Measurements from ENCODE around the gene GLP2R.

Gene GLP2R

DNA sequence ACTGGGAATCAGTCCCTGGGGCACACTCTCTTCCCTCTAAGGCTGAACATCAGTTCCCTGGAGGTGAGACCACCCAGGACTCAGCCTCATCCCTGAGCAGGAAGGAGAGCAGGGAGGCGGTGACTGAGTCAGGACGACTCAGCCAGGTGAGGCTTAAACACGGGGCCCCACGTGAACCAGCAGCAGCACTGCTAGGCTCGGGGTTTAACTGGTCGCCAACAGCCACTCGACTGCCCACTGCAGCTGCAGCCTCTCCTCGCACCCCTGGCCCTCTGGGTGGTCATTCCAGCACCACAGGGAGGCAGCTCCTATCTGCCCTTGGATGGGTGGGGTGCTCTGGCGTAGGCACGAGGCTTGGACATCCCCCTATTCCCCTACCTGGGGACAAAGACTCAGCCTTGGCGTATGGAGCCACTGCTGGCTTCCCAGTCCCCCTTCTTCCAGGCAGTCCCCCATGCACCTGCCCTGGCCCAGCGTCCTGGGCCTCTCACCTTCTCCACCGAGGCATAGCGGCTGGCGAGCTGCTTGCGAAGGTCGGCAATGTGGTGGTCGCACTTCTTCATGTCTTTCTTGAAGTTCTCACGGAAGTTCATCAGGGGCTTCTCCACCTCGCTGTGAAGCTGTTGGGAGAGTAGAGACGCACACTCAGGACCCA lies 100.6 kb downstream of the GLP2R start:
- no peak for DNase-seq

DNA sequence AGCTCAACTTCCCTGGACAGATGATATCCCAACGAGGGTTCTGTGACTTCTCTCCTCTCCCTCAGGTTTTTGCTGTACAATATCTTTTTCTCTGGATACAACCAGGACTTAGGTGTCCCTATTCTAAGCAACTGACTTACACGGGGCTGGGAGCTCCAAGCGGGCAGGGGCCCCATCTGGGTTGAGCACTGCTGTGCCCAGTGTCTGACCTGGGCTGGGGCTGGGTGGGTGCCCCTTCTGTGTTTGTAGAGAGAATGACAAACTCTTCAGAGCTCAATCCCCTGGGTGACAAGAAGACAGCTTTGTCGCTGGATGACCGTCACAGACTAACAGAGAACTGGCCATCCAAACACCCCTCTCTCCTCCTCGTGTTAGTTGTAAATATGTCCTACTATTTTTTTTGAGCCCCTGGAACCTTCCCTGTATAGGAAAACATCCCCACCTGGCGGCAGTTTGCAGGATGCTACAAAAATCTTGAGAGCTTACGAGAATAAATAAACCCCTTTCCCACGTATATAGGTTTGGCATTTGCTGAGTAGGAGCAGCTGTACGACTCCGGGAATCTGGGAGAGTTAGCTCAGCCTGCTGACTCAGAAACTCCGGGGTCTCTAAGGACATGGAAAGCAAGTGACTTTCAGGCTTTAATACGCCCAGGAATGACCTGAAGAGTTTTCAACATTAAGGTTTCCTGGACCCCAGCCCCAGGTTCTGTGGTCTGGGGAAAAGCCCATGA lies 103.0 kb downstream of the GLP2R start:
- no peak for DNase-seq

DNA sequence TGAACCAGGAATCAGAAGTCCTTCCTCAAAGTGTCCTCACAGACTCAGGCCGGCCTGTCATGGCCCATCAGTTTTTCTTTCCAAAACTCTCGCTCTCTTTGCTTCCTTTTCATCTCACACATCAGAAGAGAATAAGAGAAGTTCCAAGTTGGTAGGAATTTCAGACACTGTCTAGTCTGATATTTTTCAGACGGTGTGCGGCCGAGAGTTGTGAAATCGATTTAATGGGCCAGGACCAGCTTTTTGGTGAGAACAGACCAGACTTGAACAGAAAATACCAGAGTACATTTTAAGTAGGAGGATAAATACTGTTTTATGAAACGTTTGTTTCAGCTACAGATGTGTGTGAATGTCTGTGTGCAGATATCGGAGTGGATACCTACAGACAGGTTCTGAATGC lies 104.1 kb downstream of the GLP2R start:
- DNase-seq = no peak

DNA sequence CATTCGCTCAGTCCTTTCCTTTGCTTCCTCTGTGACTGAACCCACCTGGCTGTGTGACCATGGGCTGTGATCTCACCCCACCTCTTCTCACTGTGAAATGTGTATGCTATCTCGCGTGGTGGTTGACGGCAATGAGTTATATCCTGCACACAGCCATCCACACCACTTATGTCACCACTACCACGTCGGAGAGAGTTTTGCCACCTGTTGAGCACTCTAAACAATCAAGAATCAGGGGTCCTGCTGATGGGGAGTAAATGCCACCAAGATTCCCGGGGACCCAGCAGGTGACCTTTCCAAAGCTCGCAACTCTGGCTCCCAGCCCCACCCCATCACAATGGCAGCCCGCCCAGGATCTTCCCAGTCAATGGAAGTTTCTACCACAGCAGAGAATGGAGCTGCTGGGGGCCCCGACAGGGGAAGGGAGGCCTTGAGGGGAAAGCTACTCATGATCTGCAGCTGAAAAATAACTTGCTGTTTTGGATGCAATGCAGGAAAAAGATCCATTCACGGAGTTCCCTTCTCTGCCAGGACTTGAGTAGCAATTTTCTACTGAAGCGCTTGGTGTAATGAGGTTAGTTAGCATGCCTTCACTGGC lies 105.5 kb downstream of the GLP2R start:
- DNase-seq = no peak

DNA sequence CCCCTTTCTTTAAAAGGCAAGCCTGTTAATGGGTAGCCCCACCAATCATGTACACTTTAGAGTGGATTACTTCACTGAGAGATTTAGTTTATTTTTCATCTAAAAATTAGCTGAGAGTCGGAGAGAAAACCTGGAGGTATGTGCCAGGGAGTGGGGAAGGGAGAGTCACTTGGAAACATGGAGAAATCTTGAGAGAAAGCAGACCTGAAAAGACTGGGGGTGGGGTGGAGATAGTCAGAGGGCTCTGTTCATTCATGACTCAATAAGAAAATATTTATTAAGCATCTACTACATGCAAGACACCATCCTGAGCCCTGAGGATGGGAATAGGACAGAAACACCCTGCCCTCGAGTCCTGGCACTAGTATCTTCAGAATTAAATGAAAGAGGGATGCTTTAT lies 106.8 kb downstream of the GLP2R start:
- DNase-seq = no peak

DNA sequence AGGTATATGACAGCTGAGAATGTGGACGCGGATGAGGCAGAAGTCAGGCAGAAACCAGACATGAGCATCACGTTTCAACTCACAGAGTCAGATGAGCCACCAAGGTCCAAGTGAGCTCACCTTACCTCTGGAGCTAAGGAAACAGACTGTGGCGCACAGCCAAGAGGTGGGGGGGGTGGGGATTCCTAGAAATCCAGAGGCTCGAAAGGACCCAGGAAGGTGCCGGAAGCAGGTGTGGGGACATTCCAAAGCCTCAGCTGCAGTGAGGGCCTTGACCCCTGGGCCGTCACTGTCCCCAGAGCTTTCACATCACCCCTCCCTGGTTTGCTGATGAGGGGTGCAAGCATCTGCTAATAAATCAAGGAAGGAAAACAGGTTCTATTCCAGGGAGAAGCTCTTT lies 108.6 kb downstream of the GLP2R start:
- no peak for DNase-seq

DNA sequence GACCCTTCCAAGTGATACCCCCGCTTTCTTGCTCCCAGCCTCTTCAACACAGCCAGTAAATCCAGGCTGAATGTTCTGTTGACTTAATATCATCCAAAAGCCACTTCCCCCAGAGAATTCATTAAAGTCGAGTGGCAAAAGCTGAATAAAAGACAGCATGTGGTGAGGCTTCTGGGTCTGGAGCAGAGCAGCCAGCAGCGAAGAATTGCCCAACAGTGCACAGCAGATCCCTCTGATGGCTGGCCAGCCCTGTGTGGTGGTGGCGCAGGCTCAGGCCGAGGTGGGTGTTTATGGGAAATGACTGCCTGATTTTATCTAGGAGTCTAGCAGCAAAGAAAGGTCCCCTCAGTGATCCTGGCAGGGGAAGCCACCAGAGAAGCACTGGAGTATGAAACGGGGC lies 109.7 kb downstream of the GLP2R start:
- DNase-seq = no peak

DNA sequence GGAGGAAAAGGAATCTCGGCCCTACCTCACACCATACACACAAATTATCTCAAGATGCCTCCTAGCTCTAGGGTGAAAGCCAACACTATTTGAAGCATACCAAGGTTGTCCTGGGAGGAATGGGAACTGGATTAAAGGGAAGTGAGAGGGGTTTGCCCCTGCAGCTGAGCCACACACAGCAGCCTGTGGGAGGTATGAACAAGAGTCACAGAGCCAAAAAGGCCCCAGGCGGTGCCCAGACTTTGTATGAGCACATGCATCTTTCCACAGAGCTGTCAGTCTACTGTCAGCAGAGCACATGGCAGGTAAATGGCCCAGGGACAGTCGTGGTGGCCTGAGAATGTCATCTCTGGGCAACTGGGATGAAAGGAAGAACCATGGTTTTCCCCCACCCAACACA lies 110.4 kb downstream of the GLP2R start:
- DNase-seq = no peak

DNA sequence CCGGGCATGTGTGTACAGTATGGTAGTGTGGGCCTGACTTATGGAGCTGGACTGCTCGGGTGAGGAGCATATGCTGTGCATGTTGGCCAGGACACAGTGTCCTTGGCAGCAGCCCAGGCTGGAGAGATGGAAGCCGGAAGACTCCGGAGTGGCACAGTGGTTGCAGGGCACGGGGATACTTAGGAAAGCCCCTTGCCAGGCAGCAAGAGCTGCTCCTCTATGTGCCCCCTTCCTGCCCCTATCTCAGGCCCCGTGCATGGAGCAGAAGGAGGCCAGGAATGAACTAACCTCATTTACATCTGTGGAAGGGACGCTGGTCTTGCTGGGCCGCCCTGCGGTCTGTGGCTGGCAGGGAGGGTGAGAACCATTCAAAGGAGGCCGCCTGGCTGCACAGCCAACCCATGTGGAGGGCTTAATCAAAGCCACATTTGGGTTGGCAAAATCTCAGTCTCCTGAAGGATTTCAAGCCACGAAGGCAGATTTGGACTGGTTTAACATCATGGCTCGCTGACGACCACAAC lies 111.6 kb downstream of the GLP2R start:
- no peak for DNase-seq

DNA sequence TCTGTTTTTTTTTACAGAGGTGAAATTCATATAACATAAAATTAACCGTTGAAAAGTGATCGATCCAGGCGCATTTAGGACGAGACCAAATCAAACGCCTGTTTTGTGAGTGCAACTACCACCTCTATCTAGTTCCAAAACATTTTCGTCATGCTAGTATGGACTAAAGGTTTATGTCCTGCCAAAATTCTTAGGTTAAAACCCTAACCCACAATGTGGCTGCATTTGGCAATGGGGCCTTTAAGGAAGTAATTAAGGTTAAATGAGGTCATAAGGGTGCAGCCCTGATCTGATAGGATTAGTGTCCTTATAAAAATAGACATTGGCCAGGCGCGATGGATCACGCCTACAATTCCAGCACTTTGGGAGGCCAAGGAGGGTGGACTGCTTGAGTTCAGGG lies 112.2 kb downstream of the GLP2R start:
- no peak for DNase-seq

DNA sequence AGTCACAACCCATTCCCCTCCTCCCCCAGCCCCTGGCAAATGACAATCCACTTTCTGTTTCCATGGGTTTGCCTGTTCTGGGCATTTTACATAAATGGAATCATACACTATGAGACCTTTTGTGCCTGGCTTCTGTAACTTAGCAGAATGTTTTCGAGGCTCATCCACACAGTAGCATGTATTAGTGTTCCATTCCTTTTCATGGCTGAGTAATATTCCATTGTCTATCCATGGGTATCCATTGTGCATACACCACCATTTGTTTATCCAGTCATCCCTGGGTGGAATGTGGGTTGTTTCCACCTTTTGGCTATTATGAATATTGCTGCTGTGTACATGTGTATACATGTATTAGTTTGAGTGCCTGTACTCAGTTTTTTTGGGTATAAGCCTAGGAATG lies 113.0 kb downstream of the GLP2R start:
- no peak for DNase-seq

DNA sequence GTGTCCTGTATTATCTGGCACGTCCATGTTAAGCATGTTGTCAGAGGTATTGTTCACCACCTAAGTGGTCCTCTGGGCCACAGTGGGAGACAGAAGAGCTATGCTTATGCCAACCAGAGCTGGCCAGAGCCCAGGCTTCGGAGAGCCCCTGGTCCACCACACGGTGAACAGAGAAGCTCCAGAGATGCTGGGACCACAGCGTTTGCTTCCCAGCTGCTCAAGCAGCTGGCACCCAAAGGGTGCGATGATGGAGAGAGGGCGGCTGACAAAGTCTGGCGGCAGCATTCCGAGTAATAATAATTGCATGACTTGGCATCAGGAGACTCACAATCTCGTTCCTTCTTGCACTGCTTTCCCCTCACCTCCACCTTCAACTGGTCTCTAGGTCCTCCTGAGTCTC lies 115.1 kb downstream of the GLP2R start:
- DNase-seq = no peak

DNA sequence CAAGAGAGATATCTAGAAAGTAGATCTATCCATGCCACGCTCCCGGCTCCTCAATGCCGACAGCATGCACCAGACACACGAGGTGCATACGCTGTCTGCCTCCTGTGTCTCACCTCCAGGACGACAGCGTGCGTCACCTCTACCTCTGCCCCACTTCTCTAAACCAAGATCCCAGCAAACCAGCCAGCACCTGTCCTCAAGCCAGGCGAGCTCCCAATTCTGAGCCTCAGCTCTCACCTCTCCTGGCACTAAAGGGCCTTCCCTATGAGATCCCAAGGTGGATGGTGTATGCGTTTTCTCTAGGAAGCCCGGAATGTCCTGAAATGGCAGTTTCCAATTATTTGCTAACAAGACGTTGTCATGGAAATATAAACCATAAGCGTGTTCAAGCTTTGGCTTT lies 115.6 kb downstream of the GLP2R start:
- no peak for DNase-seq

All from NCI-H510A treated with DMSO at 0.1 percent for 48 hours (cell line).